HL-60/S4 treated with retinoic acid at 250 ng/mL for 4 days and 3 days (cell line): Measurements from ENCODE around the gene SYTL3.
"Not testable (repeated sequence)": the region's sequence is repeated elsewhere in the genome, so short reads cannot be mapped to it uniquely, and the experiment has no call there.

ENCODE experiments used
- in situ Hi-C: fragments of 300-500 bp; cut with MboI; formaldehyde crosslinking; loops from 2 replicates; pipeline ENCODE4 v1.7.0; 2022; ENCODE audit warnings: low sequenced_read_pairs

The SYTL3 gene

DNA sequence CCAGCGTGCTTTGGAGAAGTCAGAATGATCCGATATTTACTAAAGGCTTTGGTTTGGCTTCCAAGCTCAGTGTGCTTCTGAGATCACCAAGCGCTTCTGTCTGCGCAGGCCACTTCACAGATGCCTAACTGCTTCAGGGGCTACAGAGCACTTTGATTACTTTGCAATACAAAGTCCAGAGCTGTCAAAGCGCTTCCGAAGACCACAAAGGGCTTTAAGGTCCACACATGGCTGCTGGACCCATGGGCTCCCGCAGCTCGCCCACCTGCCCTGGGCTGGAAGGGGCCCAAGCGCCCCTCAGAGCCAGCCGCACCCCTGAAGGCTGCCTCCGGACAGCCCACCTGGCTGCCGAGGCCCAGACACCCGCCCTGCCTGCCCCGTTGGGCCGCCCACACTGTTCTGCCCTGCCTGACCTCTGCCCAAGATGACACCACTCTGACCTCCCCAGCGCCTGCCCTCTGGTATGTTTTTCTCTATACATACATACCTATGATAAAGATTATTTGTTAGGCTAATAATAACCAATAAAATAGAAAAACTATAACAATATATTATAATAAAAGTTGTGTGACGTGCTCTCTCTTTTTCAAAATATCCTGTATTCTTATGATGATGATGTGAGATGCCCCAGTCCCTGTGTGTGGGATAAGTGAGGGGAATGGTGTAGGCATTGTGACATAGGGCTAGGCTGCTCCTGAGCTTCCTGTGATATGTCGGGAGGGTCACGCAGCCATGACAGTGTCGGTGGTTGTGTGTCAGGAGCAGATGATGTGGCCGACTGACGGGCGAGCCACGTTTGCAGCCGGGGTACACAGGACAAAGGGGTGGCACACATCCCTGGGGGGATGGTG, 27.9 kb upstream of the SYTL3 start:
- in situ Hi-C loops = no loop called here

DNA sequence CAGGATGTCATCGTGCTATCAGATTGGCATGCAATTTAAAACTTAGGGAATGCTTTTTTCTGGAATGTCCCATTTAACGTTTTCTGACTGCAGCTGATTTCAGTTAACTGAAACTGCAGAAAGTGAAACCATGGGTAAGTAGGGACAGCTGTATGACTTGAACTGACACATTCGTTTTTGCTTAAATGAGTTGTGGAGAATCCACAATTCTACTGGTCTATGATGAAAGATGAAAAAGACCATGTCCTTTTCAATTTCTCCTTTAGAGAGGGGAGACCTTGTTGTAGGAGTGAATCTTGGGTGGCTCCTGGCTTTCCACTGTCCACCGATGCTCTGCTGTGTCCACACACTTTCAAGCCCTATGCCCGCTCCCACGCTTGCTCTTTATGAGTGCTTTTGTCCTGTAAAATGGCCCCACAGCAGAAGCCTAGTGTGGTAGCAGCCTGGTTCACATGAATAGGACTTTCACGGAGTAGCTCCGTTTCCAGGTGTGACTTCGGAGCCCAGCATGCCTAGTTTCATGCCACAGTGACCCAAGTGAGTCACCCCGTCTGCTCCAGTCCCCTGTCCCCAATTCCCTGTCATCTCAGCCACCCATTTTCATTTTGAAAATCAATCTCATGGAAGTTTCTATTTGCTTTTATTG, 27.2 kb upstream of the SYTL3 start:
- in situ Hi-C loops = no loop called here

DNA sequence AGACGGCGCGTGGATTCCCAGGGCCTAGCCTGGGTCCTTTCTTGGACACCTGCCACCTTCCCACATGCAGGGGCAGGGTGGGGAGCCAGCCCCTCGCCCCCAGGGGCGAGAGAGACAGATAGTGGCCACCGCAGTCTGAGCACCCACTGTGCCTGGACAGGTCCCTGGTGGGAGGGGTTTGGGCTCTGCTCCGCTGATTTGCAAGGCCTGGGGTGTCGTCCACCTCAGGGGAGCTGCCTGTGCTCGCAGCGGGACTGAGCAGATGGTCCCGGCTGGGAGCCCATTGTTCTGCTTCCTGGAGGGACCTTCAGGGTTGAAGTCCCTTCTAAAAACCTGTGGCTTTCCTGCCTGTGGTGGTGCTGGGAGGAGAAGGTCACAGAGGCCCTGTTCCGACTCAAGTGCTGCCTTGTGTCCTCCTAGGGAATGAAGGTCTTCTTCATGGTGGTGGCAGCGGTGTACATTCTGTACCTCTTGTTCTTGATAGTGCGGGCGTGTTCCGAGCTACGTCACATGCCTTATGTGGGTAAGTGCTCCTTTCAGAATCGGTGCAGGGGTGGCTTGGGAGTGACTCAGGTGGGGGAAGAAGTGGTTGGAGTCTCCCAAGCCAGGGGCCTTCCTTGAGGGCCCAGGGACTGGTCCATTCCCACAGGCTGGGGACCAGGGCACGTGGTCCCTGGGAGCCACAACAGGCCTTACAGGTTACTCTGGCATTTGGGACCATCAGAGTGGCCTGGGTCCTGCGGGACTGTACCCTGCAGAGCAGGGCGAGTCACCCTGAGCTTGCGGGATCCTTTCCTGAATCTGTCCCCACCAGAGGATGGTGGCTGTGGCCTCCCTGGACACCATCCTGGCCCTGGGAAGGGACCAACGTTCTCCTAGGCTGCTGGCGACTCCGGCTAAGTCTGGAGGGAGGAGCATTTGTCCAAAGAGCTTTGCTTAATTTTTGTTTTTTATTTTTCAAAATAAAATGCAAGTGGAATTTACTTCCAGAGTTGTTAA, 24.9 kb upstream of the SYTL3 start:
- in situ Hi-C loops = no loop called here

DNA sequence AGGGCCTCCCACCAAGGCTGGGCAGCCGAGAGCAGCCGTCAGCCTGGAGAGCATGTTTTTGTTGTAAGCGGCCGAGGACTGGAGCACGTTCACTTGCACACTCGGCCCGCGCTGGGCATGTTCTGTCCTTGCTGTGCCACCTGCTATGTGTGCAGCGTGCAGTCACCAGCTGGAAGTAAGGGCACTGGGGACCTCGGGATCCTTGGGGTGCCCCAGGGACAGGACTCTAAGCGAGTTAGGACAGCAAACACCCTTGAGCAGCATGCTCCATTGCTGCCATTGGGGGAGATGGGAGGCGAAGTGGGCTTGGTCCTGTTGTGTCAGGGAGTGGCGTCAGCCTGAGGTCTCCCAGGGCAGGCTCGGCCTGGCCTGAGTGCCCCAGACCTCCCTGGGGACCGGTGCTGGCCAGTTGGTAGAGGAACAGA, 24.0 kb upstream of the SYTL3 start:
- in situ Hi-C loops = no loop called here

DNA sequence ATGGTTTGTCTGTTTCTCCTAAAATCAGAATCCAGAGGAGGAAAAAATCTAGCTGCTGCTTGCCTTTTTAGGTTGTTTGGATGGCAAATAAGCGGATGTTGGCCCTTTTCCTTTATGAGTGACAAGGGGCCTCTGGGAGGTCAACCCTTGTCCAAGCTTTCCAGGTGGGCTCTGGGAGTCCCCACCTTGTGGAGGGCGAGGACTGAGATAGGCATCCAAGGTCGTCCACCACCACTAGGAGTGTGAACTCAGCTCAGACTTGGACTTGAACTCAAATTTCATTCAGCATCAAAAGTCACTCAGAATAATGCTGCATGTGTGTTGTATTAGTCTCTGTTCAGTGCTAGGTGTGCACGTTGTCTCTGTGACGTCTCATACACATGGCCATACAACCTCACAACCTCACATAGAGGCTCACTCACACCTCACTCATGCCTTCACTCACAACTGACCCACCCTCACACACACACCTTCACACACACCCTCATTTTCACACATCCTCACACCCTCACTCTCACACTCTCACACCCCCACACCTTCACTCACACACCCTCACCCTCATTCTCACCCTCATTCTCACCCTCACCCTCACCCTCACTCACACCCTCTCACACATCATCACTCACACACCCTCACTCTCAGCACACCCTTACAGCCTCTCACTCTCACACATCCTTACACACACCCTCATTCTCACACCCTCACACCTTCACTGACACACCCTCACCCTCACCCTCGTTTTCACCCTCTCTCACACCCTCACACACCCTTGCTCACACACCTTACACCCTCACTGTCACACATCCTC, 23.3 kb upstream of the SYTL3 start:
- in situ Hi-C loops = no loop called here

DNA sequence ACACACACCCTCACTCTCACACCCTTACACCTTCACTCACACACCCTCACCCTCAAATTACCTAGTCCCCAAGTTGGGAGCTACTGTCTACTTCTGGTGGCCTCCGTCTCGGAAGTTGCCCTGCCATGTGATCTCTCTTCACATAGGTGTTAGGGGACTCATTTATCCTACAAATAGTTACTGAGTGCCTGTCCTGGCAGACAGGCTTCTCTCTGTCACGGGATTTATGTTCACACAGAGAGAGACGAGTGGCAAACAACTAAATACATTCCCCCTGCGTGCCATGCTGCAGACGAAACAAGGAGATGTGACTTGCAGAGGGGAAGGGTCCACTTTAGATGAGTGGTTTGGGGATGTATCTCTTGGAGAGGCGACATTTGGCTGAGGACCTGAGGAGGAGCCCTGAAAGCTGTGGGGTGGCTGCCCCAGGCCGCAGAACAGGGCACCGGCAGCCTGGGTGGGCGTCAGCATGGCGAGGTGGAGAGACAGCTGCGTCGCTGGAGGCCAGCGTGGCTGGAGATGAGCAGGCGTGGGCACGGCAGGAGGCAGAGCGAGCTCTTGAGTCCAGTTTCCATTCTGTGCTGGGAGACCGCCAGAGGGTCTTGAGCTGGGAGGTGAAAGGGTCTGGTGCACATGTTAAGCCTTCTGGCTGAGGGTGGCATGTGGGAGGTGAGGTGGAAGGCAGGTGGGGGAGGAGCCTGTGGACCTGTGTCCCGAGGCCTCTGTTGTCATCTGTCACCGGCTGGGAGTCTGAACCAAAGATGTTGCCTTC, 22.5 kb upstream of the SYTL3 start:
- in situ Hi-C loops = no loop called here

DNA sequence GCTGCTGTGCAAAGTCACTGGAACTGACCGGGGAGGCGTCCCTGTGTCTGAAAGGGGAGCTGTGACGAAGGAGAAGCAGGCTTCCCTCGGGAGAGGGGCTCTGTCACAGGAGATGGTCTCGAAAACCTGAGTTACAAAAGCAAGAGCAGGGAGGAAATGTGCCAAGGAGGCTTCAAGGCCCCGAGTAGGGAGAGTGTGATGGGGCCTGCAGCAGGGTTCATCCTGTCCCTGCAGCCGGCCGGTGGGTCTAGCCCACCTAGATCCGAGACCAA, 22.0 kb upstream of the SYTL3 start:
- in situ Hi-C loops = no loop called here

DNA sequence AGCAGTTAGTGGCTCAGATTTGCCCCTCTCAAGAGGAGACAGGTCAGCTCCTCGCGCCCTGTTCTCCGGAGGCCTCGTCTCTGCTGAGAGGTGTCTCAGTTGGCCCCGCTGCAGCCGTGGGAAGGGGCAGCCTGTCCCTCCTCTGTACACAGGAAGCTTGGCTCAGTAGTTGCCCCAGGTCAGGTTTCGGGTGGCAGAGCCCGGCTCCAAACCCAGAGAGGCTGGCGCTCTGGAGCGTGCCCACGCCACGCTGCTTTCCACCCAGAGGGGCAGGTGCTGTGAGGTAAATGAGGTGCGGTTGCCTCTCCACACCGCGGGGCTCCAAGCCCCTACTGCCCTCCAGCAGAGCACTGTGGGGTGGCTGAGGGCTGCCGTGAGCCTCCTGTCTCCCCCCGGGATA, 21.3 kb upstream of the SYTL3 start:
- in situ Hi-C loops = no loop called here

DNA sequence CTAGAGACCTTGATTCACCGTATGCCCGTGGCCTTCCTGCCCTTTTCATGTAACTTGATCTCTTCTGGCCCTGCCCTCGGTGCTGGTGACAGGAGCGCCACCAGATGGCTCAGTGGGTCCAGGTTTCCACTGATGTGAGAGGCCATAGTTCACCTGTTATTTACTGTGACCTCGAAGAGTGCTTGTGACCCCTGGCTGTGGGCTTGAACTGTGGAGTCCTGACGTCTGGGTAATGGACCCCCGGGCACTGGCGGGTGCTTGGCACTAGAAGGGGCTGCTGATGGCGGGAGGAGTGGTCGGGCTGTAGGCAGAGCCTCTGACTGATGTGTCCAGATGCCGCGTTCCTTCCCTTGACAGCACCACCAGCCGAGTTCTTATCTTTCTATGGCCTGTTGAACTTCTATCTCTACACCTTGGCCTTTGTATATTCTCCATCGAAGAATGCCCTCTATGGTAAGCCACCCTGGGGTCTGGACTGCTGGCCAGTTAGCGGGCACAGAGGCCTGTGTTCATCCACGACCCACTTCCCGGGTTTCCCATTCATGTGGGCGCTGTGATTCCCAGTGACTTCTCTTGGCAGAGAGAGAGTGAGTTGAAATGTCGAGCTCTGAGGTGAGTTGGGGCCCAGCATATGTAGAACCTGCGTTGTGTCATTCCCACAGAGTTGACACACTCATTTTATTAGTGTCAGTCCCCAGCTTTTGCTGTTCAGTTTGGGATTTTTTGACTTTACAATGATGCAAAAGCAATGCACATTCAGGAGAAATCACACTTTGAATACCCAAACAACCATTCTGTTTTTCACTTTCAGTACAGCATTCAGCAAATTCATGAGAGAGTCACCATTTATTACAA, 20.3 kb upstream of the SYTL3 start:
- in situ Hi-C loops = no loop called here

DNA sequence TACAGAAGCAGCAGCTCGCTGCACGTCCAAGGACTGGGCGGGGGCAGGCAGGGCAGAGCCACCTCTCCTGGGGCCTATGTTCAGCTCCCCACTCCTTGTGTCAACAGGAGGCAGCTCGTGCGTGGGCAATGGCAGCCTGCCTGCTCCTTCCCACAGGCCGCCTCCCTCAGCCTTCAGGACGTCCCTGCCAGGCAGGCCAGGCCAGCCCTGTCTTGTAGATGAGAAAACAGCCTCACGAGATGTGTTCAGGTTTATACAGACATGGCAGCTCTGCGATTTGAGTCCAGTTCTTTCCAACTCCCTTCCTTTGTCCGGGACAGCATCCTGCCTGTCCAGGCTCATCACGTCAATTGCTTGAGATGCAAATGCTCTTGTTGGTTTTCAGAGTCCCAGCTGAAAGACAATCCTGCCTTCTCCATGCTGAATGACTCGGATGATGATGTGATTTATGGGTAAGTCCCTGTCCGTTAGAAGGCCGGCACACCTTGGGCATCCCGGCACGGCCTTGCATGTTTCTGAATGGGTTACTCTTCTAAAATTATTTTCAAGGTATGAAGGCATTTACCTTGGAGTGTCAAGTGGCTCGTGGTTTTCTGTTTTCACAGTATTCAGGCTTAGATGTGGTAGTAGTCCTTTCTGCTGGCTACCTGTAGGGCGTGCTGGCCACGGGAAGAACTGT, 18.8 kb upstream of the SYTL3 start:
- in situ Hi-C loops = no loop called here

DNA sequence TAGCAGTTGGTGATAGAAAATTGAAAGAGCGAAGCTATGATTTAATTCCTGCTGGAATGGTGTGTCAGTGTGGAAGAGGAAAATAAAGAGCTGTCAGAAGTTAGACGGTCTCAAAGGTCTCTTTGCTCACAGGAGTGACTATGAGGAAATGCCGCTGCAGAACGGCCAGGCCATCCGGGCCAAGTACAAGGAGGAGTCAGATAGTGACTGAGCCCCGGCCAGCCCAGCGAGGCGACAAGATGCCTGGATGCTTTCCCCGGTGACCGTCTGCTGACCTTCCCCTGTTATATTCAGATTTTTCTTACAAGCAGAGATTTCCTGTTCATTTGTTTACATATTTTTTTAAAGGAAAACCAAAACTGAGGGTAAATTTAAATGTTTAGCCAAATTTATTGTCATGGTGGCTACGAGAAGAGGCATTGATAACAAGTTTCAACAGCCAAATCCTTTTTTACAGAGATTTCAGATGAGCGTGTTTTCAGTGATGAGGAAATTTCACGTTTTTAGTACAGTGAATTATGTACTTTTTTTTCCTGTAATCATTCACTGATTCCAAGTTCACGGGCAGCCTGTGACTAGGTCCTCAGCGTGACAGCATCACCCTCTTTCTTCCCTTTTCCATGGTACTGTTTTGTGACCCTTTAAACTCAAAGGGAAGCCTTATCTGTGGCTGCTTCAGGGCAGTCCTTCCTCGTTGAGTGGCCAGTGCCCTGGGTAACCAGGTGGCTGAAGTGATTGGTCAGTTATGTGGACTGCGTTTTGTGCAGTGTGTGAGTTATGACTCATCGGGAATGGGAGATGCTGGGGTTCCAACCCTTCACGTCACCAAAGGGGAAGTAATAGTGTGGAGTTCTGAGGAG, 17.9 kb upstream of the SYTL3 start:
- in situ Hi-C loops = no loop called here

DNA sequence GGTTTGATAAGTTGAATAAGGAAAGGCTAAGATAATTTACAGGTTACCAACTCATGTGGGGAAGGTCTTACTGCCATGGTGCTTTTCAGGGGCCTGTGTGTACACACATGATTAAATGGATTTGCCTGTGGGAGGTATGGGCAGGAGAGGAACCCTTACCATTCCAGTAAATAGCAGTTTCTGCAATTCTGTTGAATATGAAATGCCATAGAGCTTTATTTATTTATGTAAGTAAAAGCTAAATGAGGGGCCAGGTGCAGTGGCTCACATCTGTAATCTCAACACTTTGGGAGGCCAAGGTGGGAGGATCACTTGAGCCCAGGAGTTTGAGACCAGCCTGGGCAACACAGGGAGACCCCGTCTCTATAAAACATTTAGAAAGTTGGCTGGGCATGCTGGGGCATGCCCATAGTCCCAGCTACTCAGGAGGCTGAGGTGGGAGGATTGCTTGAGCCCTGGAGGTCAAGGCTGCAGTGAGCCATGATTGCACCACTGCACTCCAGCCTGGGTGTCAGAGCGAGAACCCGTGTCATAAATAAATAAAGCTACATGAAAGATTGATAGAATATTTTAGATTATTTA, 17.2 kb upstream of the SYTL3 start:
- in situ Hi-C loops = not testable (repeated sequence)

DNA sequence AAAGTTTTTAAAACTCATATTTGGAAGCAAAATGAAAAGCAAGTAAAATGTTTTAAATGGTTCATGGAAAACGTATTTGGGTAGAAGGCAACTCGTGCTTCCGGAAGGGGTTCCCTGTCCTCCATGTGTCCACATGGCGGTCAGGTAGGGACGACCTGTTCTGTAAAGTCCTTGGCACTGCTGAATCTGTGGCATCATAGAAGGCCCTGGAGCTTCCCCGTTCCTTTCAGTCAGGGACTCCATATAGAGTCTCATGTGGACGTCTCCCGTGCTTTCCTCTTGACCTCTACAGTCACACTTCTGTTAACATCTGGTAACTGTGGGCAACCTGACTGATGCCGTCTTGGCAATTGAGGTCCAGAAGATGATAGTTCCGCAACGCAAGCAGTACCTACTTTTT, 16.7 kb upstream of the SYTL3 start:
- in situ Hi-C loops = no loop called here

DNA sequence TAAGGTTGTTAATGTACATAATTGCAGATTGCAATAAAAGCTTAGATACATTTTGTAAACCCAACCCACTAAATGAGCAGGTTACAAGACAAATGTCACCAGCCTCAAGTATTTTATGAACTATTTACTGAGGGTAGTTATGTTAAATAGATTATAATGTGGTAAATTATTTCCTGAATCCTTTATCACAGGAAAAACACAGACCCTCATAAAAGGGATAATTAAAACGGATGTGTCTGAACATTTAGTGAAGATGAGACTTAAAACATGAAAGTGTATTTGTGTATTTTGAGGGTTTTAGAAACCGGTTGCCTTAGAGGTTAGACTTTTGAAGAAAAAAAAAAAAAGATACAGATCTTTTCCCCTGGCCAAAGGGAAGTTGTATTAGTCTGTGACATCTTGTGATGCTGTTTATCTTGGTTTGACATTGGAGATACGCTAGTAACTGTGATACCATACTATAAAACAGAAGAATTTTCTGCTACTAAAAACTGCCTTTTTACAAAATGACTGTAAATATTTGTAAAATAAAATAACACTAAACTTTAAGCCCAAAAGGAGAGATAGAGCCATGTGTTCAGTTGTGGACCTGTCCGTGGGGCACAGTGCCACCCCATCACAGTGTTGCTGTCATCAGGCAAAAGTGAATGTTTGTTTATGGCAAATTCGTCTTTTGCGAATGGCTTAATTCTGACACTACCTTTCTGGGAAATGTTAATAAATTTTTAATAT, 15.0 kb upstream of the SYTL3 start:
- in situ Hi-C loops = no loop called here

DNA sequence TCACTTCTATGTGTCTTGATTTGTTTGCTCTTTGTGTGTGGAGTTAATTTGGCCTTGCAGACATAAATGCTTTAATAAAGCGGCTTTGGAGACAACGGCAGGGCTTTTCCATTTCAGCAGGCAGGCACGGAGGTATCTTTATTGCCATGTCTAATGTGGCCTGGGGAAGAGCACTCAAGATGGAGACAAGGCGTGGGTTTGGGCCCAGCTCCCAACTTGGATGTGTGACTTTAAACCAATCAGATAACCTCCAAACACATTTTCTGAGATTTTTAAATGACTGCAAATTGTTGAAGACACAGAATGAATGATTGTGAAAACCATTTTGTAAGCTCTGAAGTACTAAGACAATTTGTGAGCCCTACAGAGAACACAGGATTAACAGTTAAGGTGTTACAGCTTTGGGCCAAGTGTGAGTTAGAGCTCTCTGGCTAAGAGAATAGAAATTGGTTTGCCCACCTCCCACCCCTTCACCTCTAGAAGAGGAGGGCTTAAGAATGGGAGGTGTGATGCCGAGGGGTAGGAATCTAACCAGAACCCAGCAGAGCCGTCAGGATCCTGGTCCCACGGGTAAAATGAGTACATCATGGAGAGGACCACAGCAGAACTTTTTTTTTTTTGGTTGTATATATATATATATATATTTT, 14.3 kb upstream of the SYTL3 start:
- in situ Hi-C loops = no loop called here

DNA sequence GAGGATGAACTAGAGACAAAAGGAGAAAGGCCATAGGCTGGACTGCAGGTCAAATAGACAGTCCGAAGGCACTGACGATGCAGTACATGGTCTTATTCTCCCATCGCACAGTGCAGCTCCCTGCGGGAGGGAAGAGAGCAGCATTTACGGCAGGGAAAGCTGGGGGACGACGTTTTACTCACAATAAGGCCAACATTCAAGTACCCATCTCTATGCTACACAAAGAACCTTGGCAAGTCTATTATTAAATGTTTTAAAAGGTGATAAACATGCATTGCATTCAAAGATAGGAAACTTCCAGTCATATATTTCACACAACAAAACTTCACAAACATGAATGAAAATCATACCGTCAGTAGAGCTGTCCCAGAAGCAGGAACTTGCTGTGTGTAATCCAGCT, 13.1 kb upstream of the SYTL3 start:
- in situ Hi-C loops = no loop called here
